Endodermal cell (in vitro differentiated cells): ENCODE data around the gene BPI. TPM values are rescaled to one million over a fixed set of nuclear protein-coding genes. Genes with fewer than 3 reads are reported as not detected.

Experiments used
- DNase-seq: peaks from one replicate; pipeline ENCODE4 v3.0.0-alpha.2; 2017
- H3K27ac ChIP-seq: 2 replicates; pipeline ENCODE4 v1.5.1; 2013; ENCODE audit warnings: mild to moderate bottlenecking, low read depth, low read length, moderate library complexity
- H3K27me3 ChIP-seq: 2 replicates; pipeline ENCODE4 v1.6.1; 2013; ENCODE audit warnings: mild to moderate bottlenecking, low read length, moderate library complexity; ENCODE audit not compliant: insufficient read depth, control insufficient read depth, poor library complexity, severe bottlenecking
- H3K36me3 ChIP-seq: 2 replicates; pipeline ENCODE4 v1.7.0; 2013; ENCODE audit warnings: mild to moderate bottlenecking, low read length, moderate library complexity; ENCODE audit not compliant: control insufficient read depth, insufficient read depth
- H3K4me1 ChIP-seq: one replicate; pipeline ENCODE4 v1.7.0; 2013; ENCODE audit warnings: low read length; ENCODE audit not compliant: control insufficient read depth, insufficient read depth
- H3K4me3 ChIP-seq: 2 replicates; pipeline ENCODE4 v1.5.1; 2013; ENCODE audit warnings: mild to moderate bottlenecking, low read length, moderate library complexity
- H3K9ac ChIP-seq: 2 replicates; pipeline ENCODE4 v1.6.1; 2013; ENCODE audit warnings: mild to moderate bottlenecking, low read length, moderate library complexity; ENCODE audit not compliant: poor library complexity, severe bottlenecking; ENCODE audit errors: extremely low read depth
- H3K9me3 ChIP-seq: 2 replicates; pipeline ENCODE4 v1.6.1; 2013; ENCODE audit warnings: mild to moderate bottlenecking, low read length, moderate library complexity; ENCODE audit not compliant: control insufficient read depth
- H3K27ac Mint-ChIP-seq: 2 replicates; pipeline ENCODE4 v1.8.0; 2020; ENCODE audit warnings: mixed read lengths
- H3K27me3 Mint-ChIP-seq: 2 replicates; pipeline ENCODE4 v1.8.0; 2021; ENCODE audit warnings: mild to moderate bottlenecking, mixed read lengths; ENCODE audit not compliant: insufficient read depth
- H3K36me3 Mint-ChIP-seq: 2 replicates; pipeline ENCODE4 v1.8.0; 2020; ENCODE audit warnings: low read depth, mixed read lengths
- H3K4me1 Mint-ChIP-seq: 2 replicates; pipeline ENCODE4 v1.8.0; 2020; ENCODE audit warnings: mixed read lengths
- H3K4me3 Mint-ChIP-seq: 2 replicates; pipeline ENCODE4 v1.8.0; 2020; ENCODE audit warnings: mild to moderate bottlenecking, moderate library complexity, mixed read lengths
- H3K9me3 Mint-ChIP-seq: 2 replicates; pipeline ENCODE4 v1.8.0; 2020; ENCODE audit warnings: mild to moderate bottlenecking, mixed read lengths
- CTCF ChIP-seq: fragments of 200-600 bp; sonication (generic); conservative IDR thresholded peaks from 2 replicates; pipeline ENCODE4 v1.5.0; 2021; ENCODE audit warnings: antibody characterized with exemption, mild to moderate bottlenecking
- WGBS, 2 experiments: methylation state at CpG; one replicate each; pipeline versions ENCODE4 v1.1.5 to v1.1.7; 2013; ENCODE audit warnings: missing lambda C conversion rate in 2 of 2, mixed read lengths in 1 of 2; ENCODE audit not compliant: insufficient coverage in 1 of 2, insufficient read length in 1 of 2; 5-methylcytosine and 5-hydroxymethylcytosine counted together
- total RNA-seq, 2 donors: library from RNA; stranded (reverse); fragmentation: NEBNext Ultra II Directional in 1 of 2; extraction: Animal tissue kit (Norgen Biotek cat#: 25700) in 1 of 2; gene quantifications; 2 replicates in 1 of 2; 3 replicates in 1 of 2; pipeline ENCODE4 v1.2.1, GENCODE V29; 2021

The BPI gene
- total RNA-seq, 2 donors from 2014 or later, result not detected

DNA sequence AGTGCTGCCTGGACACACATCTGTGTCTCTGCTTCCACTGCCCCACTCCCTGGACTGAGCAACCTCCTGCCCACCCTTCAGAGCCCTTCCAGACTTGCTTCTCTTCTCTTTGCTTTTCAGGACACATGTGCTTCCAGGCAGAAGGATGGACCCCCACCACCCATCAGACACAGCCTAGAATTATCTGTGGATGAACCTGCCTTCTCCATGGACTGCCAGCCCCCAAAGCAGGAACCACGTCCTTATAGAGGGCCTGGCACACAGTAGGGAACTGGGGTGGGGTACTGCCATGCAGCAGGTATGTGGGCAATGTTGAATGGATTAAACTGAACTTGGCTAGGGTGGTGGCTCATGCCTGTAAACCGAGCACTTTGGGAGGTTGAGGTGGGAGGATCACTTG, 47.0 kb upstream of the BPI start:
- Mint-ChIP-seq H3K36me3 (no peaks in the 10 kb centered on the region), H3K4me3 (no peak overlapping the region), H3K27me3 (peaks cover 25% of the 10 kb centered on the region), H3K9me3 (no peaks in the 10 kb centered on the region), H3K4me1 (peaks cover 9% of the 10 kb centered on the region), H3K27ac (no peak overlapping the region)
- H3K27me3 ChIP-seq, result peaks cover 25% of the 10 kb centered on the region
- no peak for DNase-seq
- H3K9me3 ChIP-seq, result no peaks in the 10 kb centered on the region
- 88 to 92% methylated on average over 2 of the region's 2 CpGs for WGBS, 2 experiments
- TF ChIP-seq CTCF, result no peak
- no peaks in the 10 kb centered on the region for H3K4me1 ChIP-seq
- no peak overlapping the region for H3K27ac ChIP-seq
- no peak overlapping the region for H3K4me3 ChIP-seq
- H3K36me3 ChIP-seq, result no peaks in the 10 kb centered on the region
- H3K9ac ChIP-seq, result no peak overlapping the region

DNA sequence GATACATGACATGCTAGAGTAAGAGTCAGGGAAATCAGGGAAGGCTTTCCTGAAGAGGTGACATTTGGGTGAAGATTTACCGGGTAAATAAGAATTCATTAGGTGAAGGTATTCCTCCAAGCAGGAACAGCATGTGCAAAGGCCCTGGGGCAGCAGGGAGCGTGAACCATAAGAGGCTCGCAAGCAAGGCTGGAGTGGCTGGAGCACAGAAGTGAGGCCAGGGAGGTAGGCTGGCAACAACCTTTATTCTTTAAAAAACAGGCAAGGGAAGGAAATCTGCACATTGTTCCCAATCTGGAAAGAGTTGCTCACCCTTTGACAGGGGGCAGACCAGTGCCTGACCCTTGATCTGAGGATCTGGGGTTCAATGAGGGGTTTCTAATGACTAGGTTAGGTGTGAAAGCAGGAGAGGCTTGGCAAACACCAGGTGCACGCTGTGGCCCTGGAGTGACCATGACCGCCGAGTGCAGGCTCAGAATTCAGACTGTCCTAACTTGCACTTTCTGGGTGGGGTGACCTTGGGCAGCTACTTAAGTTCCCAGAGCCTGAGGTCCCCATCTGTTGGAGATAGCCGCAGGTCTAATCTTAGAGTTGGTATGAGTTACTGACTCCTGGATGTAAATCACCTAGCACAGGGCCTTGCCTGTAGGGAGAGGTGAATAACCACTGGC, 45.3 kb upstream of the BPI start:
- Histone ChIP-seq H3K4me3 (no peak overlapping the region), H3K4me1 (no peaks in the 10 kb centered on the region), H3K27me3 (peaks cover 25% of the 10 kb centered on the region), H3K27ac (no peak overlapping the region), H3K36me3 (no peaks in the 10 kb centered on the region), H3K9ac (no peak overlapping the region), H3K9me3 (no peaks in the 10 kb centered on the region)
- no peak overlapping the region for H3K27ac Mint-ChIP-seq
- H3K27me3 Mint-ChIP-seq, result peaks cover 28% of the 10 kb centered on the region
- no peaks in the 10 kb centered on the region for H3K36me3 Mint-ChIP-seq
- no peak for DNase-seq
- WGBS, 2 experiments, result 89 to 98% methylated on average over 6 to 7 of the region's 7 CpGs
- no peaks in the 10 kb centered on the region for H3K9me3 Mint-ChIP-seq
- H3K4me3 Mint-ChIP-seq, result no peak overlapping the region
- no peak for TF ChIP-seq CTCF
- H3K4me1 Mint-ChIP-seq, result no peaks in the 10 kb centered on the region

- Histone ChIP-seq H3K36me3 (no peaks in the 10 kb centered on the region), H3K9ac (no peak overlapping the region), H3K9me3 (no peaks in the 10 kb centered on the region), H3K27me3 (peaks cover 25% of the 10 kb centered on the region), H3K4me3 (no peak overlapping the region), H3K27ac (peak overlapping the region; percentile 91), H3K4me1 (no peaks in the 10 kb centered on the region)
- no peaks in the 10 kb centered on the region for H3K4me1 Mint-ChIP-seq
- H3K27me3 Mint-ChIP-seq, result peaks cover 33% of the 10 kb centered on the region
- H3K4me3 Mint-ChIP-seq, result peak overlapping the region; percentile 40
- H3K36me3 Mint-ChIP-seq, result no peaks in the 10 kb centered on the region
- DNase-seq, result no peak
- no peak for TF ChIP-seq CTCF
- 37% methylated on average over 5 of the region's 5 CpGs; no CpG with 5 or more reads in 1 of the 2 experiments for WGBS, 2 experiments
- no peaks in the 10 kb centered on the region for H3K9me3 Mint-ChIP-seq
- H3K27ac Mint-ChIP-seq, result no peak overlapping the region
Measured at GRCh38 chr20:38260025-38260377, 44.0 kb upstream of the BPI start.
